A549 treated with ZK216348 at 1 μM for 4 hours (cell line): ENCODE measurements around the gene RPS24. TPM values are rescaled to one million over a fixed set of nuclear protein-coding genes. Genes with fewer than 3 reads are reported as not detected.

Experiments used
- total RNA-seq: library from RNA; stranded (reverse); fragments of 200-300 nt; extraction: Qiagen RNA extraction; gene quantifications from 5 replicates; pipeline ENCODE4 v1.2.3, GENCODE V29; 2022; ENCODE audit warnings: low read depth

RPS24 gene
- total RNA-seq, result 2,786 to 5,307 TPM (median 3,084 TPM) in 5 replicates

GRCh38 chr10:78033637-78034470, at the start of gene RPS24:
Gene RPS24, plus strand, starts transcription at chr10:78033863. Its CDS starts 39 bp downstream, at chr10:78033902.

DNA sequence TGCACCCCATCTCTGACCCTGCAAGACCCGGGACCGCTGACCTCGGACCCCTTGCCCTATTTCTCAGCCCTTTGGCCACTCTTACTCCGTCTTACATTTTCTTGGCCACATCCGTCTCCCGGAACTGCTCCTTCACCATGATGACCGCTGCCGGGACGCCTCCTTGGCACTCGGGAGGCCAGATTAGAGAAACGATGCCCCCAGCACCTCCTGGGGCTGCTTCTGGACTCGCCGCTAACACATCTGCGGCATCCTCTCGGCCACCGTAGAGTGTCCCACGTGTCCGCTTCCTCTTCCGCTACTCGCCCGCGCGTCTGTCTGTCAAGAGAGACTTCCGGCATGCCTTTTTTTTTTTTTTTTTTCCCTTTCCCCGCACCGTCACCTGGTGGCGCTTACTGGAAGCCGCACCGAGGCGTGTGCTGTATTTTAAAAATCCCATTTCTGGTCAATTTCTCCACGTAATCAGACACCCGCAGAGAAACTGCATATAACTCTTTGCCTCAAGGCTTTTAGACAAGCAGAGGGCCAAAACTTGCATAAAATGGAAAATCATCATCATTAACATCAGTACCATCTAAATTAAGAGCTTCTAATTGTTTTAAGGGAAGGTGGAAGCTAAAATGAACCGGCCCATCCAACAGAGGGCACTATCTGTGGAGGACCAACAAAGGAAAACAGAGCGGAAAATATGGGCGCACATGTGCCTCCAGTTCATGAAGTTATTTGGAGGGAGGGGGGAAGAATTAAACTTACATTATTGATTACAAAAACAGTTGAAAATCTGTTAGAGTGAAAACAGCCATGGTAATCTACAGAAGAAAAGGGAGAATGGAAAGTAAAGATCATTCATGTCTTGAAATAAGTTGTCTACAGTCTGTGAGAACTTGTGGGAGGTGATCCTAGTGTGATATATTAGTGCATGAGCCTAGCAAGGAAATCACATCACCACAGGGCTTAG, 4.1 kb upstream of the RPS24 start, which contains the start of gene POLR3A:
Gene POLR3A, minus strand, starts transcription at position 247 of the 958 bp plus-strand sequence. Its CDS starts 108 bp downstream, at position 139.

Other genes with a start within 250 kb of the RPS24 start
- 24.7 to 39.8 TPM (median 34.3 TPM) in 5 replicates for gene DLG5, start 107.1 kb upstream of the RPS24 start, total RNA-seq
- gene POLR3A, start 4.3 kb upstream of the RPS24 start, total RNA-seq, result 11.0 to 15.0 TPM (median 13.0 TPM) in 5 replicates